ENCODE measurements around the gene IQCM.
"Not testable (repeated sequence)": the region's sequence is repeated elsewhere in the genome, so short reads cannot be mapped to it uniquely, and the experiment has no call there.

The IQCM gene

GRCh38 chr4:149574971-149575370 lies 240.7 kb downstream of the IQCM start:
- DNase-seq (ENCODE audit: low spot score) = no peak

- no peak for DNase-seq (ENCODE audit: low spot score)
Measured at GRCh38 chr4:149572716-149573115, 242.9 kb downstream of the IQCM start.

- no peak for DNase-seq (ENCODE audit: low spot score)
Measured at GRCh38 chr4:149555799-149556198, 259.8 kb downstream of the IQCM start.

DNA sequence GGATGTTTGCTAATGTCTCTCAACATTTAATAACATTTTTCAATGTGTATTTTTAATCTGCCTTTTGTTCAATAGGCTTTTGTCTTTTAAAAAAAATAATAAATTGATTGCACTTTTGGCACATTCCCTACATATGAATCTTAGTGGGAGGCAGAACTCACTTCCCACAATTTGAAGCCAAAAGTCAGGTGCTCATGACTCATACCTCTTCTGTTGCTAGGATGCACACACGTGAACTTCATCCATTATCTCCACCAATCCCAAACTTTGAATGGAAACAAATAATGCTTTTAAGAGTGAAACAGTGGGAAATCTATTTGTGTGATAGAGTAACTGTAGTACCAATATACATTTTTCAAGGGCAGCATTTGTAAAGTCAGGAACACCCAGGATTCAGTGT lies 260.5 kb downstream of the IQCM start:
- DNase-seq (ENCODE audit: low spot score) = no peak

DNA sequence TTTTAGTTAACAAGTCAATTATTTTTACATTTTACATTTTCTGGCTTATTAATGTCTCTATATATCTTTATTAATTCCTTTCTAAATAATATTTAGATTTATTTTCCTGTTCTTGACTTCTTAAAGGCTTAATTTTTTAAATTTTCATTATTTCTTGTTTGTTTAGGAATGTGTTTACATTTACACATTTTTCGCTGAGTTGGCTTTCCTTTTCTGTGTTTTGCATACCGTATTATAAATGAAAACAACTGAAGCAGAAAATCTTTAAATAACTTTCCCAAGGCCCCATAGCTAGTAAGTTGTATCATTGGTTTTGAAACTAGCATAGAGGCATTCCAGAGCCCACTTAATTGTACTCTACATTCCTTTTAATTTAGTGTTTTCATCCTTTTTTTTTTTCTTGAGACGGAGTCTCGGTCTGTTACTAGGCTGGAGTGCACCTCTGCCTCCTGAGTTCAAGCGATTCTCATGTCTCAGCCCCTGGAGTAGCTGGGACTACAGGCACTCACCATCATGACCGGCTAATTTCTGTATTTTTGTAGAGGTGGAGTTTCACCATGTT lies 261.6 kb downstream of the IQCM start:
- DNase-seq (ENCODE audit: low spot score) = no peak

GRCh38 chr4:149552601-149553000 lies 263.0 kb downstream of the IQCM start:
- DNase-seq (ENCODE audit: low spot score) = no peak

GRCh38 chr4:149549911-149550310 lies 265.7 kb downstream of the IQCM start:
- DNase-seq (ENCODE audit: low spot score) = peak; percentile 32

DNA sequence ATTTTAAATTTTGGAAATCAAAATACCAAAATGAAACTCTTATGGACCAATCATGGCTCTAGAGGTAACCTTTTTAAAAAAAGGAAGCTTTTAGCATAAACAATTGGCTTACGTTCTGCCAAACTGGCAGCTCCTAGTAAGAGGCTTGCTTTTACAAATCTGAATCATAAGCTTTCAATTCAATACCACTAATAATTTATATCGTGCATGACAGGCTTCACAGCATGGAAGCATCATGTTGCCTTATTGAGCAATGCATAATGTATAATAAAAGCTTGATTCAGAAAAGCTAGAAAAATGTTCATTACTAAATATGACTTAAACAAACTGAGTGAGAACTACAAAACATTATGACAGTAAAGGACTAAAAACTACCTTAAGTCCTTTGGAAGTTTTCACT lies 280.9 kb downstream of the IQCM start:
- DNase-seq (ENCODE audit: low spot score) = no peak

DNA sequence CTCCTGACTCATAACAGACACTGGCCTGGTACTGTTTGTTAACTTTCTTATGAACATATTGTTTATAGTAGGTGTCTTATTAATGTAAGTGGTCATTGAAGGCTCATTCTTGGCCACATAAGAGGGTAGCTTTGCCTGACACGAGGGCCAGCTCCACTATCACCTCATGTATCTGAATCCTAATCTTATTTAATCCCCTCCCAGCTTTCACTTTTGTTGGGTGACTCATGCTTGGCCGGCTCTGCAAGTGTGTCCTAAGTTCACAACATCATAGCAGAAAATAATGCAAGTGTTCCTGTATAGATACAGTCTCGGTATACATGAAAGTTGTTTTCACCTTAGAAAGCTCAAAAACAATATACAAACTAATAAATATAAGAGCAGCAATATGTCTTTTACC lies 283.8 kb downstream of the IQCM start:
- DNase-seq (ENCODE audit: low spot score) = no peak

DNA sequence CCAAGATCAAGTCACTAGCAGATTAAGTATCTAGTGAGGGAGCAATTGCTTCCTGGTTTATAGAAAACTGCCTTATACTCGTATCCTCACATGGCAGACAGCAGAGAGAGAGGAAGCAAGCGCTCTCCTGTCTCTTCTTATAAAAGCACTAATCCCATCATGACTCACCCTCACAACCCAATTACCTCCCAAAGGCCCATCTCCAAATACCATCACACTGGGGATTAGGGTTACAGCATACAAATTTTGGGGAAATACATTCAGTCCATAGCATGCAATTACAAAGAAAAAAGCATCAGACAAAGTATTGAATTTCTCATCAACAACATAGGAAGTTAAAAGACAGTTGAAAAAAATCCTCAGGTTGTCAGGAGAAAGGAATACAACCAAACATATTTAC lies 292.6 kb downstream of the IQCM start:
- no peak for DNase-seq (ENCODE audit: low spot score)

- DNase-seq (ENCODE audit: low spot score) = peak; percentile 14
Measured at GRCh38 chr4:149521611-149522425, 293.8 kb downstream of the IQCM start.

DNA sequence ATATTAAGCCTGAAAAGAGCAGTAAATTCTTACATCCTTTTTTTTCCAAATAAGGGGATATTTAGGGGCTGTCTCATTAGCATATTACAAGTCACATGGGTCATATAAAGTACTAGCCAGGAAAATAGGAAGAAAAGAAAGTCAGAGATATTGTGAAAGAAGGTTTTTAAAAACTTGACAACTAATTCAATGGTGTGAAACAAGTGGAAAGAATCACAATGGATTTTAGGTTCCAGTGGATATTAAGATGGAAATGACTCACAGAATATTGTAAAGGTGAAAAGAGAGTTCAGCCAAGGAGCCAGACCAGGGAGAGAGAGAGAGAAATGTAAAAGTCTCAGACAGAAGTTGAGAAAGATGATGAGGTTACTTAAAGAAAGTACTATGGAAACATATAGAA lies 297.2 kb downstream of the IQCM start:
- no peak for DNase-seq (ENCODE audit: low spot score)

DNA sequence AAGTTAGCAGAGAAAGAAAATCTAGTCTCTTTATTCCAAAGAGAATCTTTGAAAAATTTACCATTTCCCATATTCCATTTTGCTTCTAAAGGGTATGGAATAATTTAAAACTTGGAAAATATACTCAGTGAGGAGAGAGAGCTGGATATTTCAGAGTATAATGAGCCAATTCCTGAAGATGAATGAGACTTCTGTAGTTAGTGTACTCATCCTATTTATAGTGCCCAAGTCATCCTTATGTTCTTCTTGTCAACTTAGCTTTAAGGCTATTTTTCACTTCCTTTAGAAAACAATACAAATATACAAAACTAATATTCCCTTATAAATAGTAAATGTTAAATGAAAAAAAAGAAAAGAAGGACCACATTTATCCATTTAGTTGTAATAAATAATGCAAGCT lies 302.6 kb downstream of the IQCM start:
- DNase-seq (ENCODE audit: low spot score) = no peak

- DNase-seq (ENCODE audit: low spot score) = no peak
Measured at GRCh38 chr4:149512501-149512900, 303.1 kb downstream of the IQCM start.

- no peak for DNase-seq (ENCODE audit: low spot score)
Measured at GRCh38 chr4:149511558-149512298, 303.9 kb downstream of the IQCM start.

GRCh38 chr4:149507309-149507708 lies 308.3 kb downstream of the IQCM start:
- DNase-seq (ENCODE audit: low spot score) = not testable (repeated sequence)

- no peak for DNase-seq (ENCODE audit: low spot score)
Measured at GRCh38 chr4:149500806-149501205, 314.8 kb downstream of the IQCM start.

DNA sequence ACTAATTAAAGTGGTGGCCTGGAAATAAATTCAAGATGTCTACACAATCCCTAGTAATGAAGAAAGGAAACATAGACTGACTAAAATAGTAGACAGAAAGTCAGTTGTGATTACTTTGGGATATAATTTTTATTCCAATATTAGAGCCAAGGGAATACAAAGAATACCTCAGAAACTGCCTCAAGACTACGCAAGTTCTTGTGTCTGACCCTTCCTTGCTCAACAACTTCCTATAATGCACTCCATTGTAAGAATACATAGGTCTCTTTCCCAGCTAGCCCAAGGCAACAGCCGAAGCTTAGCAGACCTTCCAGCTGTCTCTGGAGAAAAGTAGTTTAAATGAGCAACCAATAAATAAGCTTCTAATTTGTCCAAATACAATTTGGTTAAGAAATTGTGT lies 315.9 kb downstream of the IQCM start:
- DNase-seq (ENCODE audit: low spot score) = no peak

GRCh38 chr4:149498246-149498645 lies 317.4 kb downstream of the IQCM start:
- DNase-seq (ENCODE audit: low spot score) = no peak

GRCh38 chr4:149493492-149493891 lies 322.2 kb downstream of the IQCM start:
- no peak for DNase-seq (ENCODE audit: low spot score)

GRCh38 chr4:149489321-149489720 lies 326.3 kb downstream of the IQCM start:
- no peak for DNase-seq (ENCODE audit: low spot score)

- DNase-seq (ENCODE audit: low spot score) = no peak
Measured at GRCh38 chr4:149486861-149487260, 328.8 kb downstream of the IQCM start.

GRCh38 chr4:149468669-149469068 lies 347.0 kb downstream of the IQCM start:
- not testable (repeated sequence) for DNase-seq (ENCODE audit: low spot score)
